HG03432 (cell line): Measurements from ENCODE around the gene INTS1.

Experiments used
- ATAC-seq: cut with Tn5 transposase; IDR thresholded peaks from one replicate; pipeline ENCODE4 v1.9.1; 2021; ENCODE audit warnings: mild to moderate bottlenecking, moderate library complexity; ENCODE audit not compliant: unreplicated experiment

The INTS1 gene

GRCh38 chr7:1503816-1504775 is at the start of gene INTS1:
Gene INTS1 (minus strand): TSS chr7:1504389. CDS start chr7:1503960, 429 bp downstream.
- peak; percentile 84 for ATAC-seq

GRCh38 chr7:1553512-1554210 is 49.5 kb upstream of the INTS1 start:
- no peak for ATAC-seq

GRCh38 chr7:1552200-1552599 is 48.0 kb upstream of the INTS1 start:
- no peak for ATAC-seq

GRCh38 chr7:1550846-1551155 is 46.6 kb upstream of the INTS1 start:
- ATAC-seq = no peak

GRCh38 chr7:1550005-1550845 is 46.0 kb upstream of the INTS1 start:
- no peak for ATAC-seq

GRCh38 chr7:1549357-1550004 is 45.3 kb upstream of the INTS1 start:
- ATAC-seq = no peak

- ATAC-seq = no peak
Observed at GRCh38 chr7:1548944-1549343, 44.8 kb upstream of the INTS1 start.

- ATAC-seq = no peak
Observed at GRCh38 chr7:1548438-1548831, 44.2 kb upstream of the INTS1 start.

GRCh38 chr7:1547777-1548437 is 43.7 kb upstream of the INTS1 start:
- no peak for ATAC-seq

- no peak for ATAC-seq
Observed at GRCh38 chr7:1546909-1547776, 43.0 kb upstream of the INTS1 start.

GRCh38 chr7:1546274-1546908 is 42.2 kb upstream of the INTS1 start:
- no peak for ATAC-seq

GRCh38 chr7:1545417-1546246 is 41.4 kb upstream of the INTS1 start:
- no peak for ATAC-seq

- no peak for ATAC-seq
Observed at GRCh38 chr7:1544896-1545416, 40.8 kb upstream of the INTS1 start.

- ATAC-seq = no peak
Observed at GRCh38 chr7:1544178-1544895, 40.1 kb upstream of the INTS1 start.

- ATAC-seq = no peak
Observed at GRCh38 chr7:1543826-1544177, 39.6 kb upstream of the INTS1 start.

GRCh38 chr7:1542841-1543747 is 38.9 kb upstream of the INTS1 start:
- ATAC-seq = no peak
